HEK293 (cell line): ENCODE results near the gene IL11.

Experiments used
- CTCF ChIA-PET: fragments of 350-600 bp; formaldehyde crosslinking; extraction: SDS; loops from one replicate; lab custom pipeline; 2021; ENCODE audit warnings: antibody characterized with exemption; lab: Yijun Ruan, JAX
- POLR2A ChIA-PET: fragments of 300-600 bp; formaldehyde crosslinking; extraction: SDS; loops from one replicate; lab custom pipeline; 2020; ENCODE audit warnings: antibody characterized with exemption, inconsistent platforms; lab: Yijun Ruan, JAX
- H3K27ac ChIP-seq: fragments of 200-500 bp; sonication (Bioruptor generic); 2 replicates; pipeline ENCODE4 v1.5.1; 2014; ENCODE audit warnings: low read depth, low read length, control low read depth, inconsistent platforms; ENCODE audit errors: extremely low read depth
- H3K36me3 ChIP-seq, 2 experiments: fragments of 200-500 bp in 1 of 2; sonication (Bioruptor generic) in 1 of 2; 1 replicate in 1 of 2; 2 replicates in 1 of 2; pipeline ENCODE4 v1.5.1; 2014 to 2017; ENCODE audit warnings: inconsistent platforms in 2 of 2, low read length in 2 of 2; ENCODE audit not compliant: control insufficient read depth in 2 of 2, insufficient read depth in 1 of 2
- H3K4me1 ChIP-seq: fragments of 200-500 bp; sonication (Bioruptor generic); 2 replicates; pipeline ENCODE4 v1.5.1; 2014; ENCODE audit warnings: mild to moderate bottlenecking, low read length, inconsistent platforms; ENCODE audit not compliant: control insufficient read depth, insufficient read depth
- H3K4me3 ChIP-seq: 2 replicates; pipeline ENCODE4 v1.5.1; 2011; ENCODE audit warnings: low read depth, mild to moderate bottlenecking, control low read depth, low read length, moderate library complexity
- H3K9me3 ChIP-seq: fragments of 200-500 bp; sonication (Bioruptor generic); 2 replicates; pipeline ENCODE4 v1.5.1; 2014; ENCODE audit warnings: low read depth, low read length, inconsistent platforms; ENCODE audit not compliant: control insufficient read depth, insufficient read depth
- GLI2 ChIP-seq: fragments of 450-650 bp; formaldehyde crosslinking; IDR thresholded peaks from 2 replicates; pipeline ENCODE4; 2017; ENCODE audit warnings: missing biosample characterization, missing genetic modification characterization, low read depth, borderline replicate concordance
- GLIS1 ChIP-seq: fragments of 450-650 bp; formaldehyde crosslinking; IDR thresholded peaks from 2 replicates; pipeline ENCODE4 v1.5.1; 2016; ENCODE audit warnings: missing biosample characterization, missing genetic modification characterization
- GLIS2 ChIP-seq: fragments of 450-650 bp; formaldehyde crosslinking; IDR thresholded peaks from 2 replicates; pipeline ENCODE4 v1.5.1; 2016; ENCODE audit warnings: missing biosample characterization, missing genetic modification characterization
- HOXA7 ChIP-seq: sonication (generic); formaldehyde crosslinking; IDR thresholded peaks from 2 replicates; pipeline ENCODE4 v1.8.1; 2022; ENCODE audit warnings: missing genetic modification reagents, borderline replicate concordance
- KLF1 ChIP-seq: fragments of 450-650 bp; formaldehyde crosslinking; IDR thresholded peaks from 2 replicates; pipeline ENCODE4 v1.5.1; 2016; ENCODE audit warnings: missing biosample characterization, missing genetic modification characterization
- SCRT2 ChIP-seq: fragments of 450-650 bp; formaldehyde crosslinking; IDR thresholded peaks from 2 replicates; pipeline ENCODE4 v1.5.1; 2016; ENCODE audit warnings: missing biosample characterization, missing genetic modification characterization
- ZBTB20 ChIP-seq: fragments of 450-650 bp; formaldehyde crosslinking; IDR thresholded peaks from 2 replicates; pipeline ENCODE4 v1.5.1; 2016; ENCODE audit warnings: missing biosample characterization, missing genetic modification characterization
- ZBTB7A ChIP-seq: fragments of 450-650 bp; formaldehyde crosslinking; IDR thresholded peaks from 2 replicates; pipeline ENCODE4 v1.5.1; 2016; ENCODE audit warnings: low read depth, missing biosample characterization, missing genetic modification characterization
- ZFHX2 ChIP-seq: fragments of 450-650 bp; formaldehyde crosslinking; conservative IDR thresholded peaks from 2 replicates; pipeline ENCODE4 v1.5.1; 2016; ENCODE audit warnings: missing biosample characterization, missing genetic modification characterization
- ZNF138 ChIP-seq: fragments of 450-650 bp; formaldehyde crosslinking; IDR thresholded peaks from 2 replicates; pipeline ENCODE4 v1.5.1; 2016; ENCODE audit warnings: missing biosample characterization, missing genetic modification characterization, borderline replicate concordance
- ZNF221 ChIP-seq: fragments of 450-650 bp; formaldehyde crosslinking; IDR thresholded peaks from 2 replicates; pipeline ENCODE4 v1.5.1; 2017; ENCODE audit warnings: missing biosample characterization, missing genetic modification characterization, borderline replicate concordance
- ZNF292 ChIP-seq: fragments of 450-650 bp; formaldehyde crosslinking; IDR thresholded peaks from 2 replicates; pipeline ENCODE4 v1.5.1; 2016; ENCODE audit warnings: low read depth, missing biosample characterization, missing genetic modification characterization, borderline replicate concordance
- ZNF350 ChIP-seq: fragments of 450-650 bp; formaldehyde crosslinking; IDR thresholded peaks from 2 replicates; pipeline ENCODE4 v1.5.0; 2017; ENCODE audit warnings: missing biosample characterization, mild to moderate bottlenecking, missing genetic modification characterization
- ZNF394 ChIP-seq: fragments of 450-650 bp; formaldehyde crosslinking; IDR thresholded peaks from 2 replicates; pipeline ENCODE4 v1.5.1; 2016; ENCODE audit warnings: missing biosample characterization, missing genetic modification characterization, mild to moderate bottlenecking, moderate library complexity, borderline replicate concordance
- ZNF416 ChIP-seq: fragments of 450-650 bp; formaldehyde crosslinking; IDR thresholded peaks from 2 replicates; pipeline ENCODE4 v1.5.1; 2016; ENCODE audit warnings: missing biosample characterization, missing genetic modification characterization
- ZNF510 ChIP-seq: fragments of 450-650 bp; formaldehyde crosslinking; IDR thresholded peaks from 2 replicates; pipeline ENCODE4 v1.5.1; 2018; ENCODE audit warnings: mild to moderate bottlenecking, missing genetic modification characterization, missing biosample characterization; ENCODE audit not compliant: insufficient replicate concordance
- ZNF596 ChIP-seq: fragments of 450-650 bp; IDR thresholded peaks from 2 replicates; pipeline ENCODE4 v1.5.0; 2018; ENCODE audit warnings: missing biosample characterization, mild to moderate bottlenecking, missing genetic modification characterization, moderate library complexity
- ZSCAN16 ChIP-seq: fragments of 450-650 bp; formaldehyde crosslinking; IDR thresholded peaks from 2 replicates; pipeline ENCODE4 v1.5.1; 2016; ENCODE audit warnings: missing biosample characterization, missing genetic modification characterization
- TF ChIP-seq, protein P1 (sequence below): fragments of 450-650 bp; formaldehyde crosslinking; IDR thresholded peaks from 2 replicates; pipeline ENCODE4 v1.5.1; 2016; ENCODE audit warnings: missing biosample characterization, missing genetic modification characterization
- TF ChIP-seq, protein P2 (sequence below): fragments of 450-650 bp; formaldehyde crosslinking; IDR thresholded peaks from 2 replicates; pipeline ENCODE4 v1.5.1; 2016; ENCODE audit warnings: missing biosample characterization, missing genetic modification characterization, borderline replicate concordance
- TF ChIP-seq, protein P3 (sequence below): fragments of 450-650 bp; formaldehyde crosslinking; IDR thresholded peaks from 2 replicates; pipeline ENCODE4 v1.5.1; 2016; ENCODE audit warnings: missing biosample characterization, missing genetic modification characterization
- TF ChIP-seq, protein P4 (sequence below): fragments of 450-650 bp; formaldehyde crosslinking; IDR thresholded peaks from 2 replicates; pipeline ENCODE4 v1.5.1; 2017; ENCODE audit warnings: missing biosample characterization, missing genetic modification characterization
- TF ChIP-seq, protein P5 (sequence below): fragments of 450-650 bp; formaldehyde crosslinking; IDR thresholded peaks from 2 replicates; pipeline ENCODE4 v1.5.1; 2017; ENCODE audit warnings: missing biosample characterization, missing genetic modification characterization

Gene IL11

DNA sequence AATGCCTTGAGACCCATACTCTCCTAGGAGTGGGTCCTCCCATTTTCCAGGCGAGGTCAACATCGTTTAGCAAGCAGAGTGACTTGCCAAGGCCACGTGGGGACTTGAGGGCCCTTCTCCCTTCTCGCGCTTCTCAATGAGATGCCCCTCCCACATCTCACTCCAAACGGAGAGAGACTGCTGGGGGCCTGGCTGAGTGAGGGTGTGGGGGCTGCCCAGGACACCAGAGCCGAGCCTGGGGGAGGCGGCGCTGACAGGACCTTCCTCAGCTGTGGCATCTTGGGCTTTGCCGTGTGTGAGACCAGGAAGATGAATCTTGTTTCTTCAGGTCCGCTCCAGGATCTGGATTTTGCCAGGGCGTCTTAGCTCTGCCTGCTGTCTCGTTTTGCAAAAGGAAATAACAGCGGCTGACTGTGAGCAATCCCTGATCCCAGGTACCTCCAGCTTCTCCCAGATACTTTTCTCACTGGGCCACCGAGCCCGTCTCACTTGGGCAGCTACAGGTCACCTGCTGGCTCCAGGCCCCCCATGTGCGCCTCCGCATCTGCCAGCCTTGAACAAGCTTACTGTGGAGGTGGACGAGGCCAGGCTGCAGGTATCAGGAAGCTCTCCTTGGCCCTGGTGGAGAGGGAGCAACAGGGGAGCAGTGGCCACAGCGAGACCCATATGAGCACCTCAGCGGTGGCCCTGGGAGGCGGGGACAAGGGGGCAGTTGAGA, 21.8 kb downstream of the IL11 start (continued):
- TF ChIP-seq, protein P1, sequence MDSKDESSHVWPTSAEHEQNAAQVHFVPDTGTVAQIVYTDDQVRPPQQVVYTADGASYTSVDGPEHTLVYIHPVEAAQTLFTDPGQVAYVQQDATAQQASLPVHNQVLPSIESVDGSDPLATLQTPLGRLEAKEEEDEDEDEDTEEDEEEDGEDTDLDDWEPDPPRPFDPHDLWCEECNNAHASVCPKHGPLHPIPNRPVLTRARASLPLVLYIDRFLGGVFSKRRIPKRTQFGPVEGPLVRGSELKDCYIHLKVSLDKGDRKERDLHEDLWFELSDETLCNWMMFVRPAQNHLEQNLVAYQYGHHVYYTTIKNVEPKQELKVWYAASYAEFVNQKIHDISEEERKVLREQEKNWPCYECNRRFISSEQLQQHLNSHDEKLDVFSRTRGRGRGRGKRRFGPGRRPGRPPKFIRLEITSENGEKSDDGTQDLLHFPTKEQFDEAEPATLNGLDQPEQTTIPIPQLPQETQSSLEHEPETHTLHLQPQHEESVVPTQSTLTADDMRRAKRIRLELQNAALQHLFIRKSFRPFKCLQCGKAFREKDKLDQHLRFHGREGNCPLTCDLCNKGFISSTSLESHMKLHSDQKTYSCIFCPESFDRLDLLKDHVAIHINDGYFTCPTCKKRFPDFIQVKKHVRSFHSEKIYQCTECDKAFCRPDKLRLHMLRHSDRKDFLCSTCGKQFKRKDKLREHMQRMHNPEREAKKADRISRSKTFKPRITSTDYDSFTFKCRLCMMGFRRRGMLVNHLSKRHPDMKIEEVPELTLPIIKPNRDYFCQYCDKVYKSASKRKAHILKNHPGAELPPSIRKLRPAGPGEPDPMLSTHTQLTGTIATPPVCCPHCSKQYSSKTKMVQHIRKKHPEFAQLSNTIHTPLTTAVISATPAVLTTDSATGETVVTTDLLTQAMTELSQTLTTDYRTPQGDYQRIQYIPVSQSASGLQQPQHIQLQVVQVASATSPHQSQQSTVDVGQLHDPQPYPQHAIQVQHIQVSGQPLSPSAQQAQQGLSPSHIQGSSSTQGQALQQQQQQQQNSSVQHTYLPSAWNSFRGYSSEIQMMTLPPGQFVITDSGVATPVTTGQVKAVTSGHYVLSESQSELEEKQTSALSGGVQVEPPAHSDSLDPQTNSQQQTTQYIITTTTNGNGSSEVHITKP (tag by site-specific recombination) = 0 out of 2 replicates have a peak, but pooled peaks have one; percentile 10
- TF ChIP-seq ZNF394 (tag by site-specific recombination) (peak; percentile 76), ZNF221 (tag by site-specific recombination) (no peak), HOXA7 (CRISPR knock-in tag) (no peak), ZBTB20 (tag by site-specific recombination) (no peak), GLI2 (no peak), ZNF350 (no peak), GLIS1 (peak; percentile 58), KLF1 (no peak), ZSCAN16 (tag by site-specific recombination) (no peak), ZNF292 (tag by site-specific recombination) (no peak), SCRT2 (tag by site-specific recombination) (peak; percentile 84)
- TF ChIP-seq, protein P2, sequence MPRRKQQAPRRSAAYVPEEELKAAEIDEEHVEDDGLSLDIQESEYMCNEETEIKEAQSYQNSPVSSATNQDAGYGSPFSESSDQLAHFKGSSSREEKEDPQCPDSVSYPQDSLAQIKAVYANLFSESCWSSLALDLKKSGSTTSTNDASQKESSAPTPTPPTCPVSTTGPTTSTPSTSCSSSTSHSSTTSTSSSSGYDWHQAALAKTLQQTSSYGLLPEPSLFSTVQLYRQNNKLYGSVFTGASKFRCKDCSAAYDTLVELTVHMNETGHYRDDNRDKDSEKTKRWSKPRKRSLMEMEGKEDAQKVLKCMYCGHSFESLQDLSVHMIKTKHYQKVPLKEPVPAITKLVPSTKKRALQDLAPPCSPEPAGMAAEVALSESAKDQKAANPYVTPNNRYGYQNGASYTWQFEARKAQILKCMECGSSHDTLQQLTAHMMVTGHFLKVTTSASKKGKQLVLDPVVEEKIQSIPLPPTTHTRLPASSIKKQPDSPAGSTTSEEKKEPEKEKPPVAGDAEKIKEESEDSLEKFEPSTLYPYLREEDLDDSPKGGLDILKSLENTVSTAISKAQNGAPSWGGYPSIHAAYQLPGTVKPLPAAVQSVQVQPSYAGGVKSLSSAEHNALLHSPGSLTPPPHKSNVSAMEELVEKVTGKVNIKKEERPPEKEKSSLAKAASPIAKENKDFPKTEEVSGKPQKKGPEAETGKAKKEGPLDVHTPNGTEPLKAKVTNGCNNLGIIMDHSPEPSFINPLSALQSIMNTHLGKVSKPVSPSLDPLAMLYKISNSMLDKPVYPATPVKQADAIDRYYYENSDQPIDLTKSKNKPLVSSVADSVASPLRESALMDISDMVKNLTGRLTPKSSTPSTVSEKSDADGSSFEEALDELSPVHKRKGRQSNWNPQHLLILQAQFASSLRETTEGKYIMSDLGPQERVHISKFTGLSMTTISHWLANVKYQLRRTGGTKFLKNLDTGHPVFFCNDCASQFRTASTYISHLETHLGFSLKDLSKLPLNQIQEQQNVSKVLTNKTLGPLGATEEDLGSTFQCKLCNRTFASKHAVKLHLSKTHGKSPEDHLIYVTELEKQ (tag by site-specific recombination) = no peak

DNA sequence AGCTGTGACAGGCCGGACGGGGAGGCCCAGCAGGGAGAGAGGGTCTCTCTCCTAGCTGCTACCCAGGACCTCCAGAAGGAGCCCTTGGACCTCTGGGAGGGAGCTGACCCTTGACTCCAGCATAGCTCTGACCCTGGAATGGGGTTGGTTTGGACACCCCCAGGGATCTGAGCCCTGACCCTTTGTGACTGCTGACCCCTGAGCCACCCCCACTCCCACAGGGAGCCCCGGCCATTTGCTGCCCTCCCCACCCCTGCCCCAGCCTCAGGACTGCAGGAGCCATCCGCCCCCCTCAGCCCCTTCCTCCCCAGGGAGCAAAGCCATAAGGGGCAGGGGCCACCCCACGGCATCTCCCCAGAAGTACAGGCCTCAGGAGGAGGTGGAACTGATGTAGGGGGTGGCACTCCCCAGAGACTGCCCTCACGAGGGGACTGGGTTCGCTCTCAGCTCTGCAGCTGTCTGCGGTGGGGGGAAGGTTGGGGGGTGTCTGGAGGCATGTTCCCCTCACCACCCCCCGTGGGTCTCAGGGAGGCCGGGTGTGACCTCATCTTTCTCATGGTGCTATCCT, 22.7 kb downstream of the IL11 start:
- Histone ChIP-seq H3K36me3 (peaks cover 2 to 47% of the 10 kb centered on the region in 2 experiments), H3K9me3 (no peaks in the 10 kb centered on the region), H3K27ac (no peak overlapping the region), H3K4me3 (no peak overlapping the region), H3K4me1 (0 out of 2 replicates have a peak, but pooled peaks cover 3% of the 10 kb centered on the region)
- ChIA-PET POLR2A (interaction anchor here (0.6 to 7.7 kb wide), 7 partner anchors 9 to 88 kb away, joined by 3 to 95 read pairs (median 4); partner anchors contain the start of genes KMT5C, PPP6R1 and RPL28), CTCF (interaction anchor here (1.9 to 3.8 kb wide), 2 partner anchors 9 to 46 kb away, joined by 6 to 22 read pairs; no protein-coding TSS in a partner anchor)
- TF ChIP-seq, protein P3, sequence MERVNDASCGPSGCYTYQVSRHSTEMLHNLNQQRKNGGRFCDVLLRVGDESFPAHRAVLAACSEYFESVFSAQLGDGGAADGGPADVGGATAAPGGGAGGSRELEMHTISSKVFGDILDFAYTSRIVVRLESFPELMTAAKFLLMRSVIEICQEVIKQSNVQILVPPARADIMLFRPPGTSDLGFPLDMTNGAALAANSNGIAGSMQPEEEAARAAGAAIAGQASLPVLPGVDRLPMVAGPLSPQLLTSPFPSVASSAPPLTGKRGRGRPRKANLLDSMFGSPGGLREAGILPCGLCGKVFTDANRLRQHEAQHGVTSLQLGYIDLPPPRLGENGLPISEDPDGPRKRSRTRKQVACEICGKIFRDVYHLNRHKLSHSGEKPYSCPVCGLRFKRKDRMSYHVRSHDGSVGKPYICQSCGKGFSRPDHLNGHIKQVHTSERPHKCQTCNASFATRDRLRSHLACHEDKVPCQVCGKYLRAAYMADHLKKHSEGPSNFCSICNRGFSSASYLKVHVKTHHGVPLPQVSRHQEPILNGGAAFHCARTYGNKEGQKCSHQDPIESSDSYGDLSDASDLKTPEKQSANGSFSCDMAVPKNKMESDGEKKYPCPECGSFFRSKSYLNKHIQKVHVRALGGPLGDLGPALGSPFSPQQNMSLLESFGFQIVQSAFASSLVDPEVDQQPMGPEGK (tag by site-specific recombination) = 0 out of 2 replicates have a peak, but pooled peaks have one; percentile 8
- TF ChIP-seq, protein P4, sequence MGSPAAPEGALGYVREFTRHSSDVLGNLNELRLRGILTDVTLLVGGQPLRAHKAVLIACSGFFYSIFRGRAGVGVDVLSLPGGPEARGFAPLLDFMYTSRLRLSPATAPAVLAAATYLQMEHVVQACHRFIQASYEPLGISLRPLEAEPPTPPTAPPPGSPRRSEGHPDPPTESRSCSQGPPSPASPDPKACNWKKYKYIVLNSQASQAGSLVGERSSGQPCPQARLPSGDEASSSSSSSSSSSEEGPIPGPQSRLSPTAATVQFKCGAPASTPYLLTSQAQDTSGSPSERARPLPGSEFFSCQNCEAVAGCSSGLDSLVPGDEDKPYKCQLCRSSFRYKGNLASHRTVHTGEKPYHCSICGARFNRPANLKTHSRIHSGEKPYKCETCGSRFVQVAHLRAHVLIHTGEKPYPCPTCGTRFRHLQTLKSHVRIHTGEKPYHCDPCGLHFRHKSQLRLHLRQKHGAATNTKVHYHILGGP (tag by site-specific recombination) = no peak
- TF ChIP-seq ZNF596 (tag by site-specific recombination) (no peak), ZNF138 (no peak), GLIS1 (peak; percentile 98), ZFHX2 (no peak), ZNF510 (tag by site-specific recombination) (no peak), GLIS2 (tag by site-specific recombination) (peak; percentile 68), ZNF416 (tag by site-specific recombination) (no peak), ZBTB7A (tag by site-specific recombination) (no peak)
- TF ChIP-seq, protein P5, sequence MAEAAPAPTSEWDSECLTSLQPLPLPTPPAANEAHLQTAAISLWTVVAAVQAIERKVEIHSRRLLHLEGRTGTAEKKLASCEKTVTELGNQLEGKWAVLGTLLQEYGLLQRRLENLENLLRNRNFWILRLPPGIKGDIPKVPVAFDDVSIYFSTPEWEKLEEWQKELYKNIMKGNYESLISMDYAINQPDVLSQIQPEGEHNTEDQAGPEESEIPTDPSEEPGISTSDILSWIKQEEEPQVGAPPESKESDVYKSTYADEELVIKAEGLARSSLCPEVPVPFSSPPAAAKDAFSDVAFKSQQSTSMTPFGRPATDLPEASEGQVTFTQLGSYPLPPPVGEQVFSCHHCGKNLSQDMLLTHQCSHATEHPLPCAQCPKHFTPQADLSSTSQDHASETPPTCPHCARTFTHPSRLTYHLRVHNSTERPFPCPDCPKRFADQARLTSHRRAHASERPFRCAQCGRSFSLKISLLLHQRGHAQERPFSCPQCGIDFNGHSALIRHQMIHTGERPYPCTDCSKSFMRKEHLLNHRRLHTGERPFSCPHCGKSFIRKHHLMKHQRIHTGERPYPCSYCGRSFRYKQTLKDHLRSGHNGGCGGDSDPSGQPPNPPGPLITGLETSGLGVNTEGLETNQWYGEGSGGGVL = peak; percentile 91
